HG03521 (cell line): ENCODE measurements around the gene BOLA3.
"Not testable (repeated sequence)": the region's sequence is repeated elsewhere in the genome, so short reads cannot be mapped to it uniquely, and the experiment has no call there.

Source experiments
- ATAC-seq: cut with Tn5 transposase; IDR thresholded peaks from one replicate; pipeline ENCODE4 v1.9.1; 2021; ENCODE audit warnings: mild to moderate bottlenecking, moderate library complexity; ENCODE audit not compliant: unreplicated experiment

Gene BOLA3

GRCh38 chr2:74149570-74150319, 2.0 kb upstream of the BOLA3 start:
- no peak for ATAC-seq

GRCh38 chr2:74149247-74149525, 1.5 kb upstream of the BOLA3 start:
- ATAC-seq: no peak

DNA sequence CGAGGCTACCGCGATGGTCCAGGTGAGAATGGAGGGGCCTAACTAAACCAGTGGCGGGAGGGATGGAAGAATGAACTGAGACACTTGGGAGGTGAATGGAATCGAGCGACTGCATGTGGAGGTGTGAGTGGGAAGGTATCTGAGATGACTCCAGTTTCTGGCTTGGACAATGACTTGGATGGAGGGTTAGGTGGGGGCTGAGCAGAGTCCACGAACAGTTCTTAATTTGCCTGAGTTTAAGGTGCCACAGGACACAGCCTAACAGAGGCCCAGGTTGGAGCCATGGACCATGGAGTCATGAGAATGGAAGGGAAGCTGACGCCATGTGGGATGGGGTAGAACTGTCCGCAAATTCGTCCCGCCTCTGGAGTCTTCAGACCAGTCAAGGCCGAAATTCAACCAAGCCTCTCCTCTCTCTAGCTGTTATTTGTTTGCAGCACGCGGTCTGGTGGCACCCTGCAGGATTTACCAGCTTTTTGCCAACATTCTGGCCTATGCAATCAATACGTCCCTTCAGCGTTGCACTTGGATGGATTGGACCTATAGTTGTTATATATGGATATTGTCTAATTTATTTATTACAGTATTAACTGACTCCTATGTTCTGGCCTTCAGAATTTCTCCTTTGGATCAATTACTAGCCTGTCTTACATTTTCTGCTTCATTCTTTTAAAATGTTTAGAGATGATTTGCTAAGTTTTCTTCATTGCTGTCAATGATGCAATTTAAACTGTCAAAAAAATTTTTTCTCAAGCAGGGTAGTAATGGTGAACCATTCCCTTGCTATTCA, 940 bp upstream of the BOLA3 start:
- ATAC-seq: no peak

- ATAC-seq: peak; percentile 16
Measured at GRCh38 chr2:74146929-74147726, 584 bp downstream of the BOLA3 start.

DNA sequence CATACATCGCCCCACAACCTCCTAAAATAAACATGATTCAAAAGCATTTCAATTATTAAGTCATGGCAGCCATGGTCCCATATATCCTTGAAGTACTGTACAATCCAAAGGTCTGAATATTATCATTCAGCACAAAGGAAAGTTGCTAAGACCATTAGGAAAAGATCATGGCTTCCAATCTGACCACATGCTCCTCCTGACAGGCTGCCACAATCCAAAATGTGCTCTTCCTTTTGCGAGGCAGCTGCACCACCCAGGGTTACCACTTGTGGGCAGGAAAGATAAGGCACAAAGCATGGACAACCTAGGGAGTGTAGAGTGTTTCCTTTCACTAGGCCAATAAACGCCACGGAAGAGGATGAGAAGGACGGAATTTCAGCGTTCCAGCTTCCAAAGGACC, 5.4 kb downstream of the BOLA3 start:
- no peak for ATAC-seq

DNA sequence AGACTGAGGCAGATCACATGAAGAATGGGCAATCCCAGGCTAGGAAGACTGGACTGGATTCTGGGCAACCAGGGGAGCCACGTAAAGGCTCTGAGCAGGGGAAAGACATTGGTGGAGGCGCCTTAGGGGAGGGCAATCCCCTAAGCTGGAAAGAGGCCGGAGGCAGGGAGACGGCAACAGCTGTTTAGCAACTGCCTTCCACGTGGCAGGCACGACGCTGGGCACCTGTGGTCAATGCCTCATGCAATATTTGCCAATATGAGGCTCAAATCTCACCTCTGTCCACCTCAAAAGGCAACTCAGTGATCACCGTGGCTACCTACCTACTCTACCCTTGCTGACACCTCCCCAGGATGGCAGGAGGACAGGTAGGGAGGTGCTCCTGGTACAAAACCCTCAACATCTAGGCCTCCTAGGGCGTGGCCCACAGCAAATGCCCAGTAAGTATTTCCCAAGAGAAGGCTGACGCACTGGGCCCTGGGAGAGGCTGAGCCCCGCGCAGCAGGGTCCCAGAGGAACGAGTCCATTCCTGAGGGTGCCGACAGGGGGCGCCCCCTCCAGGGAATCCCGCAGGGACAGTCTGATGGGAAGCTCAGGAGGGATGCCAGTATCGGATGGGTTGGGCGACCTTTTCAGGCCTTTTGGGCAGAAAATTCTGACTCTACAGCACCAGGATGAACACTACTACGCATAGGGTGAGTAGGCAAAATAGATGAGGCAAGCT, 8.9 kb downstream of the BOLA3 start:
- ATAC-seq: no peak

DNA sequence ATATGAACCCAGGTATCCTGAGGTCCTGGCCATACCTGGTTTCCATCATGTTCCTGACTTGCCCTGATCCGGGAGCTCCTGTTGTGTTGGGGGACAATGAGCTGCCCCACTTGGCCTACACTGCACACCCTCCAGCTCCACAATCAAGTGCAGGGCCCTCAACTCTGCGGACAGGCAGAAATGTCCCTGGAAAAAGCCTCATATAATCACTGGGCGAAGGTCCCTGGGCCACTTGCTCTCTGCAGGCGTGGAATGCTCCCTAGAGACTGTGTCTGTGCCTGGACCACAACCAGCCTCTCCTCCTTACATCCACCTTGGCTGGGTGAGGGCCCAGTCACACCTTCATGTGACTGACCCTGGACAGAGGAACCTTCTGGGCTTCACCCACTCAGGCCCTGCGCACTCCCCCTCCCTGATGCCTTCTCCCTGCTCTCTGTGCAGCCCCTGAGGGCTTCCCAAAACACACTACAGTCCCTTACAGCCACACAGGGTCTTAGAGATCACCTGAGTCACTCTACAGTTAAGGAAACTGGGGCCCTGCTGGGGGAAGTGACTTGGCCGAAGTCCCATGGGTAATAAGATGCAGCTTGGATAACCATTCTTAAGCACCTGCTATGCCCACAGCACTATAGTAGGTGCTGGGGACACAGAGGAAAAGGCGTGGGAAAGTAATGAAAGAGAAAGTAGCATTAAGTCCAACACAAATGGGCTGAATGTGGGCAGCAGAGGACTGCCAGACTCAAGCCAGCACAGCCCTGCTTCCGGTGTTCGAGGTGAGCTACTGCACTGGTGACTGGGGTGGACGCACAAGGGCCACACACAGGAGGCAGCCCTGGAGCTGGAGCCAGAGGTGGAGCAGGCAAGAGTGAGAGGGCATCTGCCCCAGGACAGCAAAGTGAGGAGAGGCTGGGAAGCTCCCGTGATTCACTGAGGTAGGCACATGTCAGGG, 9.8 kb downstream of the BOLA3 start:
- ATAC-seq: no peak

GRCh38 chr2:74131901-74132300, 15.8 kb downstream of the BOLA3 start:
- no peak for ATAC-seq

DNA sequence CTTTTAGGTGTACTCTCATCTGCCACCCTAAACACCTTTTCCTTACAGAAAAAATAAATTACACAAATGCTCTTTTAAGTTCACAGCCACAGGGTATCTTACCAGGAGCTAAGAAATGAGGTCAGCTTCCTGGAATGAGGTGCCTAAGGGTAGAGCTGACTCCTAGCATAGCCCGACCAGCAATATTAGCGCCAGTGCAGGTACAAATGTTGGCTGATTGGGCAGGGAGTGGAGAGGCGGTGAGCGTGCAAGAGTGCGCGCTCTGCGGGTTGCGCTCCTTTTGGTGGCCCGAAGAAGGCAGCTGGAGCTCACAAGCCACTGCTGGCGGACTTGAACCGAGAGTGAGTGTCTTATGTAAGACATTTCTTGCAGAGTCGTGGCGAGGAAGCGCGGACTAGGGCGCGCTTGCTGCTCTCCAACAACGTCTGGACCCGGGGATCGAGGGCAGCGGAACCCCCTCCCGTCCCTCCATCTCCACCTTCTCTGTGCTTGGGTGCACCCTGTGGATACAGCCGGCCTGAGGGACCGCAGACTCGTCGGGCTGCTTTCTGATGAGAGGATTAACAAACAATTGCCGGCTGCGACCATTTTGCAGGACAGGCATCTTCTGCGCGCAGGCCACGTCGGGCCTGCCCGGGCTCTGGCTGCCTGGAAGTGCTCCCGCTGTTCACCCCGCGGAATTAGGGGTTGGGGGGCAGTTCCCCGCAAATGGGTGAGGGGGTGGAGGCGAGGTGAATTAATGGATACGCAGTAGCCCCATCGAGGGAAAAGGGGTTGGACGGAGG, 17.3 kb downstream of the BOLA3 start:
- no peak for ATAC-seq

DNA sequence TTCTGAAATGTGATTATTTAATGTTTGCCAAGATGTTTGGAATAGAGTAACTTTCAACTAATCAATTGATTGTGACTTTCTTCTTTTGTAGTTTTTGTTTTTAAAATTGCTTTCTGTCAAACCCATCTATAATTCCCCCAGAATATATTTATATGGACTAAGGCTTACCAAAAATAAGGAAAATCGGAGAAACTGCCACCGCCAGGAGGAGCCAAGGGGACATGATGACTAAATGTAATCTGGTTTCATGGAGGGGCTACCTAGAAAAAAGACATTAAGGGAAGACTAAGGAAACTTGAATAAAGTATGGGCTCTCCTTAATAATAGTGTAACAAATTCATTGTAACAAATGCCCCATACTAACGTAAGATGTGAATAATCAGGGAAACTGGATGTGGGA, 19.5 kb downstream of the BOLA3 start:
- ATAC-seq: no peak

- ATAC-seq: not testable (repeated sequence)
Measured at GRCh38 chr2:74123955-74124354, 23.8 kb downstream of the BOLA3 start.

DNA sequence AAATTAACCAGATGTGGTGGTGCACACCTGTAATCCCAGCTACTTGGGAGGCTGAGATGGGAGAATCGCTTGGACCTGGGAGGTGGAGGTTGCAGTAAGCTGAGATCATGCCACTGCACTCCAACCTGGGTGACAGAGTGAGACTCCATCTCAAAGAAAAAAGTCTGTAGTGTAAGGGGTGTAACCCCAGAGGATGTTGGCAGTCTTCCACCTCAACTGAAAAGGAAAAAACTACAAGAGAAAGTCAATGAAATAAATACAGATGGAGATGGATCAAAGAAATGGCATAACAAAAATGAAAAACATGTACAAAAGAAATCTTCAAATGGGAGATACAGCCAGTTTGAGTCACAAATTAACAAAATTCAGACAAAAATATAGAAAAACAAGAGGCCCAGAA, 25.9 kb downstream of the BOLA3 start:
- not testable (repeated sequence) for ATAC-seq

DNA sequence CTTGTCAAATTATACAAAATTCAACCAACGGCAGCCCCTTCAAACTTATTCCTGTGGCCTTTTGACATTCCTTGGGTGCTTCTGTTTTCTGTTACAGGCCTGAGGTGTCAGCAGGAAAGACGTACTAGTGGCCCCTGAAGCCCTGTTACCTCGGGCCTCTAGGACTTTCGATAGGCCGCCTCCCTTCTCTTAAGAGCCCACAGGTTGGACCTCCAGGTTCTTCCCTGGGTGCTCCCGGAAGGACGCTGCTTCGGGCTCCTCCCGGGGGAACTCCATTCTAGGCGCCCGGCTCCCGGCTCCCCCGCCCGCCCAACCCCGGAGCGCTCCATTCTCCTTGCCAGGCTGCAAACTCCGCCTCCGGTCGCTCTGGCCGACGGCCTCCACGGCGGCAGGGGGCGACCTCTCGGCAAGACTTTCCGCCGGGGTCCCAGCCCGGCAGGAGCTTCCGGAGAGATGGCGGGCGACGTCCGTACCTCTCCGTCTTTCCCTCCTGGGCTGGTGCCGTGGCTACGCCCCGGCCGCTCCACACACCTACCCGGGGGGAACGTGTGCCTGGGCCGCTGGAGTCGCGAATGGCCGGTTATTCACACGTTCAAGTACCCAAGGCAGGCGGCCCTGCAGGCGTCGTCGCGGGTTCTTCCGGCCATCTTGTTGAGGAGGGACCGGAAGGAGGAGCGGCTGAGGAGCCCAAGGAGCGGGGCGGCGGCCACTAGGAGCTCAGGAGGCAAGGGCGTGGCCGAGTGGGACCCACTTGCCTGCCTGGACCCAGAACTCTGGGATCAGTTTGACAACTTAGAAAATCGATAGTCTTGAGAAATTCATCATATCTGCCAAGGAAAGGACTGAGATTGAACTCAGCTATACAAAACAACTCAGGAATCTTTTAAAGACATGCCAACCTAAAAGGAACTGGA, 27.5 kb downstream of the BOLA3 start:
- peak; percentile 99 for ATAC-seq

- ATAC-seq: no peak
Measured at GRCh38 chr2:74119339-74119738, 28.4 kb downstream of the BOLA3 start.

GRCh38 chr2:74111380-74111779, 36.3 kb downstream of the BOLA3 start:
- ATAC-seq: no peak

DNA sequence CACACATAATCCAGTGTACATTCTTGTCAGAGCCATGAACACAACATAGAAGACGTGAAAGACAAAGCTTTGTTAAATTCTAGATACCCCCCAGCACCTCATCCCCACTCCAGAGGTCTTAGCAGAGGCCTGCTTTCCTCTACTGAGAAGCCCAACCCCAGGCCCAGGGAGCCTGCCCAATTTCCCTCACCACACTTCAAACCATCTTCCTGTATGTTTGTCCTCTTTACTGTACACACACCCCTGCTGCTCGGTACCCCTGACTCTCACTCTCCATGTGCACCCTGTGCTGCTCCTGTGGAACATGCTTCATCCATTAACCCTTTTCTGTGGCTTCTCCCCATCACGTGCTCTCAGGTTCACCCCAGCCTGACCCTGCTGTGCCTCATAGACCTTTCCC, 37.2 kb downstream of the BOLA3 start:
- no peak for ATAC-seq

DNA sequence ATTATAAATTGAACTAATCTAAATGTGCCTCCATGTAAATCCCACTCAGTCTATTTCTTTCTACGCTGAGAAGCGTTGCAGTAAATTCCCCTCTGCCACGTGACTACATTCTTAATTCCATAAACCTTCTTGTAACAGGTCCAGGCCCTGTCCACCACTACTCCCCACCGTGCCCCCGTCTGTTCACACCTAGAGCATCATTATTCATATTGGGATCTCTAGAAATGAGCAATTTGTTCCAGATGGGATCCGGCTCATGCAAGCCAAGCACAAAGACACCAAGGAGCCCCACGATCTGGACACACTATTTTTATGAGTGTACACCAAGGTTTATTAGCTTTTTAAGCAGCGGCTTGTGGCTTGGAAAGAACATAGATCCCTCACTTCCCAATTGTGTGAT, 38.2 kb downstream of the BOLA3 start:
- ATAC-seq: no peak

- no peak for ATAC-seq
Measured at GRCh38 chr2:74107071-74107470, 40.6 kb downstream of the BOLA3 start.
